Measurements from ENCODE around the gene RPL7L1. TPM values are rescaled to one million over a fixed set of nuclear protein-coding genes. Genes with fewer than 3 reads are reported as not detected.
"Not testable (repeated sequence)": the region's sequence is repeated elsewhere in the genome, so short reads cannot be mapped to it uniquely, and the experiment has no call there.

Gene RPL7L1
- total and polyA plus RNA-seq, 8 donors, result 7.2 to 105 (median 37.9) TPM

GRCh38 chr6:42885702-42886101, 6.3 kb downstream of the RPL7L1 start:
- Histone ChIP-seq H3K4me3 (no peak overlapping the region), H3K4me1 (peaks cover 24 to 36% (median 32%) of the 10 kb centered on the region in 4 donors), H3K27me3 (no peaks in the 10 kb centered on the region), H3K36me3 (peaks cover 37 to 80% (median 78%) of the 10 kb centered on the region in 4 donors), H3K9me3 (no peaks in the 10 kb centered on the region), H3K27ac (no peak overlapping the region)
- no peak for DNase-seq
- WGBS, 5 donors, result 70 to 80% (median 73%) methylated on average over 4 of the region's 4 CpGs
- intact Hi-C loops (cut with DNase I; ENCODE audit: low total_unique reads), result no loop called here
- no peak for TF ChIP-seq POLR2AphosphoS5 (IDR thresholded peaks at IDR 0.05)
- TF ChIP-seq EP300 (IDR thresholded peaks at IDR 0.05), result no peak
- no peak for TF ChIP-seq POLR2A (IDR thresholded peaks at IDR 0.05)
- TF ChIP-seq CTCF (IDR thresholded peaks at IDR 0.05), result no peak

DNA sequence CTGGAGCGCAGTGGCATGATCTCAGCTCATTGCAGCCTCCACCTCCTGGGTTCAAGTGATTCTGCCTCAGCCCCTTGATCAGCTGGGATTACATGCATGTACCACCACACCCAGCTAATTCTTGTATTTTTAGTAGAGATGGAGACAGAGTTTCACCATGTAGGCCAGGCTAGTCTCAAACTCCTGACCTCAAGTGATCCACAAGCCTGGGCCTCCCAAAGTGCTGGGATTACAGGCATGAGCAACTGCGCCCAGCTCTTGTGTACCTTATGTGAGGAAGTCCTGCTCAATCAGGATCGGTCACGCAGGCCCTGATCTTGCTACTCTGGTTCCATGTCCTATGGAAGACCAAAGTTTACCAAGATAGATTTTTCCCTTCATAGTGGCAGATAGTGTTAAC, 8.8 kb downstream of the RPL7L1 start:
- H3K27me3 ChIP-seq; H3K9me3 ChIP-seq; H3K4me3 ChIP-seq; intact Hi-C loops (cut with DNase I; ENCODE audit: low total_unique reads); DNase-seq; H3K27ac ChIP-seq: not testable (repeated sequence)
- WGBS, 5 donors, result 61 to 79% (median 72%) methylated on average over 4 of the region's 4 CpGs
- Histone ChIP-seq H3K4me1 (peaks cover 5 to 24% (median 16%) of the 10 kb centered on the region in 4 donors), H3K36me3 (peaks cover 33 to 57% (median 55%) of the 10 kb centered on the region in 4 donors)

GRCh38 chr6:42889815-42890214, 10.4 kb downstream of the RPL7L1 start:
- H3K27me3 ChIP-seq, result no peaks in the 10 kb centered on the region
- peak overlapping the region; percentile 69 to 90 (median 79) for H3K4me3 ChIP-seq
- H3K36me3 ChIP-seq, result peaks cover 18 to 41% (median 39%) of the 10 kb centered on the region in 4 donors
- no peaks in the 10 kb centered on the region for H3K9me3 ChIP-seq
- TF ChIP-seq EP300 (IDR thresholded peaks at IDR 0.05) (no peak), POLR2AphosphoS5 (IDR thresholded peaks at IDR 0.05) (no peak), POLR2A (IDR thresholded peaks at IDR 0.05) (no peak), CTCF (IDR thresholded peaks at IDR 0.05) (no peak)
- 33 to 40% (median 39%) methylated on average over 4 of the region's 4 CpGs for WGBS, 5 donors
- peak in 1 of 2 donors; percentile 26 for DNase-seq
- H3K27ac ChIP-seq, result peak overlapping the region in 4 of 5 donors; percentile 92 to 93 (median 93)
- intact Hi-C loops (cut with DNase I; ENCODE audit: low total_unique reads), result no loop called here
- peaks cover 5 to 36% (median 16%) of the 10 kb centered on the region in 4 donors for H3K4me1 ChIP-seq

GRCh38 chr6:42890311-42891198, 11.1 kb downstream of the RPL7L1 start:
- Histone ChIP-seq H3K4me3 (peak overlapping the region; percentile 69 to 90 (median 79)), H3K27me3 (no peaks in the 10 kb centered on the region), H3K4me1 (peaks cover 5 to 36% (median 16%) of the 10 kb centered on the region in 4 donors), H3K27ac (peak overlapping the region; percentile 92 to 93 (median 93)), H3K9me3 (no peaks in the 10 kb centered on the region), H3K36me3 (peaks cover 11 to 34% (median 32%) of the 10 kb centered on the region in 4 donors)
- TF ChIP-seq EP300 (IDR thresholded peaks at IDR 0.05) (no peak), POLR2A (IDR thresholded peaks at IDR 0.05) (peak in 1 of 4 donors; percentile 77), CTCF (IDR thresholded peaks at IDR 0.05) (no peak), POLR2AphosphoS5 (IDR thresholded peaks at IDR 0.05) (peak; percentile 47 to 91 (median 86))
- WGBS, 5 donors, result 0 to 1% (median 0%) methylated on average over 46 to 63 of the region's 63 CpGs
- DNase-seq, result peak; percentile 90 to 98
- intact Hi-C loops (cut with DNase I; ENCODE audit: low total_unique reads), result no loop called here
